ENCODE data around the gene NME2.

Gene NME2

DNA sequence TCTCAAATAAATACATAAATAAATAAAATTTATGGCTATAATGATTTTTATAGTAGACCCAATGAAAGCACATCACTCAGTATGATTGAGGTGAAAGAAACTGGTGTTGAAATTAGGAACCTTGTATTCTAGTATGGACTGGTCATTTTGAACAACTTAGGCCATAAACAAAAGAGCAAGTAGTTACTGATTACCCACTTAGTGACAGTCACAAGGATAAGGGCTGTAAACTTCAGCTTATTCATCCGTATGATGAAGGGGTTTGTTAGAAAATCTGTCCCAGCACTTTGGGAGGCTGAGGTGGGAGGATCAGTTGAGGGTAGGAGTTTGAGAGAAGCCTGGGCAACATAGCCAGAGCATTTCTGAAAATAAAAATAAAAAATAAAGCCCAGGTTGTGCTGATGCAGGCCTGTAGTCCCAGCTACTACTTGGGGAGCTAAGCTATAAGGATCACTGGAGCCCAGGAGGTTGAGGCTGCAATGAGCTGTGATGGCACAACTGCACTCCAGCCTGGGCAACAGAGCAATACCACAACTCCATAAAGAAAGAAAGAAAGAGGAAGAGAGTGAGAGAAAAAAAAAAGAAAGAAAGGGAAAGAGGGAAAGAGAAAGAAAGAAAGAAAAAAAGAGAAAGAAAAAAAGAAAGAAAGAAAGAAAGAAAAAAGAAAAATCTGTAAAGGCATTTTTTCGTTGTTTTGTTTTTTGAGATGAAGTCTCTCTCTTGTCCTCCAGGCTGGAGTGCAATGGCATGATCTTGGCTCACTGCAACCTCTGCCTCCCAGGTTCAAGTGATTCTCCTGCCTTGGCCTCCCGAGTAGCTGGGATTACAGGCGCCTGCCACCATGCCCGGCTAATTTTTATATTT lies 41.3 kb upstream of the NME2 start:
- peaks cover 11% of the 10 kb centered on the region for H3K79me2 ChIP-seq (ENCODE audit: insufficient read depth, low read length)
- H3K9ac ChIP-seq (ENCODE audit: low read depth, low read length): no peak overlapping the region
- peaks cover 3% of the 10 kb centered on the region; the same call in 1 of the 2 replicates for H3K36me3 ChIP-seq (ENCODE audit: insufficient read depth, low read length)
- H3K9me3 ChIP-seq (ENCODE audit: insufficient read depth, low read length, severe bottlenecking): no peaks in the 10 kb centered on the region
- H3K4me2 ChIP-seq (ENCODE audit: insufficient read depth, low read length): no peak overlapping the region
- peaks cover 12% of the 10 kb centered on the region for H3K4me1 ChIP-seq (ENCODE audit: insufficient read depth, low read length)
- no peak overlapping the region for H2AFZ ChIP-seq (ENCODE audit: low read depth, low read length)
- no peak for DNase-seq
- TF ChIP-seq EZH2 (IDR thresholded peaks at IDR 0.05; ENCODE audit: borderline replicate concordance, low read depth, low read length, severe bottlenecking): no peak
- TF ChIP-seq, protein P1, sequence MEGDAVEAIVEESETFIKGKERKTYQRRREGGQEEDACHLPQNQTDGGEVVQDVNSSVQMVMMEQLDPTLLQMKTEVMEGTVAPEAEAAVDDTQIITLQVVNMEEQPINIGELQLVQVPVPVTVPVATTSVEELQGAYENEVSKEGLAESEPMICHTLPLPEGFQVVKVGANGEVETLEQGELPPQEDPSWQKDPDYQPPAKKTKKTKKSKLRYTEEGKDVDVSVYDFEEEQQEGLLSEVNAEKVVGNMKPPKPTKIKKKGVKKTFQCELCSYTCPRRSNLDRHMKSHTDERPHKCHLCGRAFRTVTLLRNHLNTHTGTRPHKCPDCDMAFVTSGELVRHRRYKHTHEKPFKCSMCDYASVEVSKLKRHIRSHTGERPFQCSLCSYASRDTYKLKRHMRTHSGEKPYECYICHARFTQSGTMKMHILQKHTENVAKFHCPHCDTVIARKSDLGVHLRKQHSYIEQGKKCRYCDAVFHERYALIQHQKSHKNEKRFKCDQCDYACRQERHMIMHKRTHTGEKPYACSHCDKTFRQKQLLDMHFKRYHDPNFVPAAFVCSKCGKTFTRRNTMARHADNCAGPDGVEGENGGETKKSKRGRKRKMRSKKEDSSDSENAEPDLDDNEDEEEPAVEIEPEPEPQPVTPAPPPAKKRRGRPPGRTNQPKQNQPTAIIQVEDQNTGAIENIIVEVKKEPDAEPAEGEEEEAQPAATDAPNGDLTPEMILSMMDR (IDR thresholded peaks at IDR 0.05; ENCODE audit: borderline replicate concordance, extremely low read depth, low read length, poor library complexity, severe bottlenecking): no peak
- no peak overlapping the region for H3K27ac ChIP-seq (ENCODE audit: low read length)
- H4K20me1 ChIP-seq (ENCODE audit: insufficient read depth, low read length): peaks cover 3% of the 10 kb centered on the region; the same call in 1 of the 2 replicates
- H3K4me3 ChIP-seq (ENCODE audit: low read depth in 1 of 2, low read length in 2 of 2): no peak overlapping the region
- H3K27me3 ChIP-seq (ENCODE audit: insufficient read depth, low read length, poor library complexity): no peaks in the 10 kb centered on the region
- ATAC-seq (ENCODE audit: insufficient read depth, low read depth): no peak

DNA sequence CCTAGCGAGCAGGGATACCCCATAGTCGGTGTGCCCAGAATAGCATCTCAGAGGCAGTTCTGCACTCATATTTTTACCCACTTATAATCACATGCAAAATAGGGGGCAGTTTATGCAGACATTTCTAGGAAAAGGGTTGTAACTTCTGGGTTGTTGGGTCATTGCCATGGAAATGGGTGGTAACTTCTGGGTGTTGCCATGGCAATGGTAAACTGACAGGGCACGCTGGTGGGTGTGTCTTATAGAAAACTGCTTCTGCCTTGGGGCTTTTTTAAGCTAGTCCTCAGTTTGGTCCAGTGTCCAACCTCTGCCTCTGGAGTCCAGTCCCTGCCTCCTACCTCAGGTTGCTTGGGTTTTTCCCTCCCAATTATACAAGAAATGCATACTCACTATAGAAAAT lies 38.1 kb upstream of the NME2 start:
- Histone ChIP-seq H2AFZ (ENCODE audit: low read depth, low read length) (no peak overlapping the region), H3K9me3 (ENCODE audit: insufficient read depth, low read length, severe bottlenecking) (no peaks in the 10 kb centered on the region), H3K79me2 (ENCODE audit: insufficient read depth, low read length) (no peaks in the 10 kb centered on the region), H3K9ac (ENCODE audit: low read depth, low read length) (no peak overlapping the region), H3K27ac (ENCODE audit: low read length) (no peak overlapping the region), H3K4me1 (ENCODE audit: insufficient read depth, low read length) (no peaks in the 10 kb centered on the region), H3K4me2 (ENCODE audit: insufficient read depth, low read length) (no peak overlapping the region), H3K27me3 (ENCODE audit: insufficient read depth, low read length, poor library complexity) (no peaks in the 10 kb centered on the region), H4K20me1 (ENCODE audit: insufficient read depth, low read length) (no peaks in the 10 kb centered on the region), H3K36me3 (ENCODE audit: insufficient read depth, low read length) (no peaks in the 10 kb centered on the region), H3K4me3 (ENCODE audit: low read depth in 1 of 2, low read length in 2 of 2) (no peak overlapping the region)
- DNase-seq (no peak), ATAC-seq (ENCODE audit: insufficient read depth, low read depth) (no peak)
- no peak for TF ChIP-seq EZH2 (IDR thresholded peaks at IDR 0.05; ENCODE audit: borderline replicate concordance, low read depth, low read length, severe bottlenecking)
- TF ChIP-seq, protein P1 (IDR thresholded peaks at IDR 0.05; ENCODE audit: borderline replicate concordance, extremely low read depth, low read length, poor library complexity, severe bottlenecking): no peak

DNA sequence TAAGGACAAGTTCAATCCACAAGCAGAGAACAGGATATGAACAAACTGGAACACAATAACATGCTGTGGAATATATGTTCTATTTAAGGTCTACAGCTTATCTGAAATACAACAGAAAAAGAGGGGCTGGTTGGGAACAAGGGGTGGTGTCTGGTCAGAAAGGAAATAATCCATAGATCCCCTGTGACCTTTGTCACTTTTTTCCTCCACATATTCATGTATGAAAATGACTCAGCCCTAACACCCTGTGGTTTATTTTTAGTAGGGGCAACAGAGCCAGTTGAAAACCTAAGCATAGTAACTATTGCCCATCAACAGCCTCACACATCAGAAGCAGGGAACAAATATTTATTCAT lies 33.3 kb upstream of the NME2 start:
- TF ChIP-seq, protein P1 (IDR thresholded peaks at IDR 0.05; ENCODE audit: borderline replicate concordance, extremely low read depth, low read length, poor library complexity, severe bottlenecking): no peak
- no peak for TF ChIP-seq EZH2 (IDR thresholded peaks at IDR 0.05; ENCODE audit: borderline replicate concordance, low read depth, low read length, severe bottlenecking)
- Histone ChIP-seq H3K4me2 (ENCODE audit: insufficient read depth, low read length) (no peak overlapping the region), H3K79me2 (ENCODE audit: insufficient read depth, low read length) (no peaks in the 10 kb centered on the region), H3K27ac (ENCODE audit: low read length) (no peak overlapping the region), H3K27me3 (ENCODE audit: insufficient read depth, low read length, poor library complexity) (no peaks in the 10 kb centered on the region), H3K4me3 (ENCODE audit: low read depth in 1 of 2, low read length in 2 of 2) (no peak overlapping the region), H3K36me3 (ENCODE audit: insufficient read depth, low read length) (no peaks in the 10 kb centered on the region), H3K4me1 (ENCODE audit: insufficient read depth, low read length) (no peaks in the 10 kb centered on the region), H3K9me3 (ENCODE audit: insufficient read depth, low read length, severe bottlenecking) (no peaks in the 10 kb centered on the region), H4K20me1 (ENCODE audit: insufficient read depth, low read length) (no peaks in the 10 kb centered on the region), H3K9ac (ENCODE audit: low read depth, low read length) (no peak overlapping the region), H2AFZ (ENCODE audit: low read depth, low read length) (no peak overlapping the region)
- ATAC-seq (ENCODE audit: insufficient read depth, low read depth) (no peak), DNase-seq (no peak)

Measured in DND-41 (cell line).